GM19467 (cell line): Measurements from ENCODE around the gene SLC9A5.

Source experiments
- ATAC-seq: cut with Tn5 transposase; IDR thresholded peaks from one replicate; pipeline ENCODE4 v1.9.1; 2021; ENCODE audit warnings: mild to moderate bottlenecking, moderate library complexity; ENCODE audit not compliant: unreplicated experiment

The SLC9A5 gene

GRCh38 chr16:67248401-67249177, at the start of gene SLC9A5:
SLC9A5 (plus strand) TSS chr16:67248979; CDS start chr16:67249015, 36 bp downstream.
- ATAC-seq: no peak

- ATAC-seq: no peak
Measured at GRCh38 chr16:67199011-67199807, 49.6 kb upstream of the SLC9A5 start, which contains the start of gene ELMO3. ELMO3 (plus strand) TSS chr16:67199131; CDS start chr16:67199327, 196 bp downstream.

DNA sequence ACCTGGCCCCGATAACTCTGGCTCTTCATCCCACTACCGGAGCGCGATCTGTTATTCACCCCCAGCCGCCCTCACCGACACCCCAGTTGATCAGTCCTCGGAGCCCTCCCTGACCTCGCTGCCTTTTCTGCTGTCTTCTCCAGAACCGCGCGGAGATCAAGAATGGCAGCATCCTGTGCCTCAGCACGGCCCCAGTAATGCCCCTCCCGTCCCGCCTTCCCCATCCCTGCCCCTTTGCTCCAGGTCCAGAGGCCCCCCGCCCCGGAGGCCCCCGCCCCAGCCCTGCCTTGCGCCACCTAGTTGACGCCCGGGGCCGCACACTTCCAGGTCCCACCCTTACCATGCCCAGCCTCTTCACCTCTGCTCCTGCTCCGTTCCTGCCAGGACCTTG, 49.0 kb upstream of the SLC9A5 start:
- ATAC-seq: no peak

DNA sequence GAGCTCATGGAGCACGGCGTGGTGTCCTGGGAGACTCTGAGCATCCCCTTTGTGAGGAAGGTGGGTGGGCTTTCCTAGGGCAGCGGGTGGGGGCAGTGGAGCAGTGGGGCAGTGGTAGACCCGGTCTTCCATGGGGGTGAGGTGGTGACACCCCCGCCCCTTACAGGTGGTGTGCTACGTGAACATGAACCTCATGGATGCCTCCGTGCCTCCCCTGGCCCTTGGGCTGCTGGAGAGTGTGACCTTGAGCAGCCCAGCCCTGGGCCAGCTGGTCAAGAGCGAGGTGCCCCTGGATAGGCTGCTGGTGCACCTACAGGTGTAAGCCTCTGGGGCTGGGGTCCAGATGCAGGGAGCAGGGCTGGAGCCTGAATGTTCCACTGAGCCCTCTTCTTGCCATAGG, 48.3 kb upstream of the SLC9A5 start:
- ATAC-seq: no peak

DNA sequence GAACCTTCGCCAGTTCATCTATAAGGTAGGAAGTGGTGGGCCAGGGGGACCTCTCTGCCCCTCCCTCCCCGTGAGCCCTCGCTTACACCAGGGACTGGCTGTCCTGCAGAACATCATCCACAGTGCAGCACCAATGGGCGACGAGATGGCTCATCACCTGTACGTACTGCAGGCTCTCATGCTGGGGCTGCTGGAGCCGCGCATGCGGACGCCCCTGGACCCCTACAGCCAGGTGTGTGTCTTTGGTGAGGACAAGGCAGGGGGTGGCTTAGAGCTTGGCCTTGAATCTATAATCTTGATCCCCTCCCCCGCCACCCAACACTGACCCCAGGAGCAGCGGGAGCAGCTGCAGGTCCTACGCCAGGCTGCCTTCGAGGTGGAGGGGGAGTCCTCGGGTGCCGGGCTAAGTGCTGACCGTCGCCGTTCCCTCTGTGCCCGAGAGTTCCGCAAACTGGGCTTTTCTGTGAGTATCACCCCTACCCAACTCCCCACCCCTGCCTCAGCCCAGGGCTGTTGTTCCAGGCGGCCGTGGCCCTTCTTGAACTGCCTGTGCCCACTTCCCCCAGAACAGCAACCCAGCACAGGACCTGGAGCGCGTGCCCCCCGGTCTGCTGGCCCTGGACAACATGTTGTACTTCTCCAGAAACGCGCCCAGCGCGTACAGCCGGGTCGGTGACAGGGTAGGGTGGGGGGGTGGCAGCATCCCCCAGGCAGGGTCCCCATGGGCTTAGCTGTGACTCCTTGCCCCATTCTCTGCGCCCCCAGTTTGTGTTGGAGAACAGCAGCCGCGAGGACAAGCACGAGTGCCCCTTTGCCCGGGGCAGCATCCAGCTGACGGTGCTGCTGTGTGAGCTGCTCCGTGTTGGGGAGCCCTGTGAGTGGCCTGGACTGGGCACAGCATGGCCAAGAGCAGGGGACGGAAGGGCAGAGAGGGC, 47.1 kb upstream of the SLC9A5 start:
- no peak for ATAC-seq

DNA sequence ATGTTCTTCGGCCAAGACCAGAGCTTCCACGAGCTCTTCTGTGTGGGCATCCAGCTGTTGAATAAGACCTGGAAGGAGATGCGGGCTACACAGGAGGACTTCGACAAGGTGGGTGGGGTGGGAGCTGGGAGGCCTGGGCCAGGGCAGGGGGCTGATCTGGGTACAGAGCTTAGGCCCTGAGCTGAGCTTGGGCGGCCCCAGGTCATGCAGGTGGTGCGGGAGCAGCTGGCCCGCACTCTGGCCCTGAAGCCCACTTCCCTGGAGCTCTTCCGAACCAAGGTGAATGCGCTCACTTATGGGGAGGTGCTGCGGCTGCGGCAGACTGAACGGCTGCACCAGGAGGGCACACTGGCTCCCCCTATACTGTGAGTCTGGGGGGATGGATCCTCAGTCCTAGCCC, 46.4 kb upstream of the SLC9A5 start:
- no peak for ATAC-seq

DNA sequence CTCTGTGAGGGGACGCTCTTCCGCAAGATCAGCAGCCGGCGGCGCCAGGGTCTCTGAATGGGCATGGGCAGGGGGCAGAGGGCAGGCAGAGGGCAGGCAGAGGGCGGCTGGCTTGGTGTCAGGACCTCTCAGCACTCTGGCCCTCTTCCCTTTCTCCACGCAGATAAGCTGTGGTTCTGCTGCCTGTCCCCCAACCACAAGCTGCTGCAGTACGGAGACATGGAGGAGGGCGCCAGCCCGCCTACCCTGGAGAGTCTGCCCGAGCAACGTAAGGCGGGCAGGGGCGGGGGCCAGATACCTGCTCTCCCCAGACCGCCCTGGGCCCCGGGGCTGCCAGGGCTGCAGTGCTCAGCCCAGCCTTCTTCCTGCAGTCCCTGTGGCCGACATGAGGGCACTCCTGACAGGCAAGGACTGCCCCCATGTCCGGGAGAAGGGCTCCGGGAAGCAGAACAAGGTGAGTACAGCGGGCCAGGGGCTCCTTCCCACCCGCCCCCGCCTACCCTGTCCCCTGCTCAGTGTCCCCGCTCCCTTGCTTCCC, 45.8 kb upstream of the SLC9A5 start:
- ATAC-seq: no peak

DNA sequence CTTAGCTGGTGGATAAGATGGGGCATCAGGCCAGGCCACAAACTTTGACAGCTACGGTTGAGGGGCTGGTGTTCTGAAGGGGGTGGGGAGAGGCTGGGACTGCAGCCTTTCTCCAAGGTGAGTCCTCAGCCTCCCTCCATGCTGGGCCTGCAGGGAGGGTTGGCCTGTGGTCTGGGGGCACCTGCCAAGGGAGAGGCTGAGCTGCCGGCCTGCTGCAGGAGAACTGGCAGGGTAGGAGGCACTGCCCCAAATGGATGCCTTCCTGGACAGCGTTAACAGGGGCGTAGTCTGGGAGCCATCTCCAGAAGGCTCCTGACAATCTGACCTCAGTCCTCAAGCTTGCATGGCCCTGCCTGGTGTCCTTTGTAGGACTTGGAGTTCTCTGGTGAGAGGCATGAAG, 44.7 kb upstream of the SLC9A5 start:
- ATAC-seq: no peak

DNA sequence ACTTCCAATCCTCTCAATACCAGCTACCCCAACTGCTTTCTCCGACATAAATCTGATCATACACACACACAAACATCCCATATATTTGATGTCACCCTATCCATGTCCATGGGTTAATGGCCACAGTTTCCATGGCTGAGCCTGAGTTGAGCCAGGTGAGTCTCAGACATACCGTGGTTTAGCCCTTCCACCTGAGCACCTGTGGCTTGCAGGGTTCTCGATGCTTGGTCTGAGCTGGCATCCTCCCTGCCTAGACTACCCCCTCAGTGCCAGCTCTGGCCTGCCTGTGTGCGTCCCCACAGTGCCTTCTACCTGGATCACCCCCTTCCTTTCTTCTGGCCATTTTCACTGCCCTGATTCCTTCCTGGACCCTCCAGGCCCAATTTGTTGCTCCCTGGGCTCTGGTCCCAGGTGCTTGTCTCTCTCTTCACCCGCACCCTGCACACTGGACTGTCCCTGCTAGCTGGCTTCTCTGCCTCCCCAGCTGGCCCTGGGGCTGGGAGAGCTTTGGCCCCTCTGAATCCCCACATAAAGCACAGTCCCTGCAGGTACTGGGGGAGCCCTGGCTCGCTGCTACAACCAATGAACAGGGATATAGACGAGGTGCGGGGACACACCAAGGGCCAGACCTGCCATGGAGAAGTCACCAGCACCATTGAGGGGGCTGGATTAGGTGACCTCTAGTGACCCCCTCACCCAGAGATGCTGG, 42.5 kb upstream of the SLC9A5 start:
- ATAC-seq: no peak

- no peak for ATAC-seq
Measured at GRCh38 chr16:67206838-67207248, 41.9 kb upstream of the SLC9A5 start.

- ATAC-seq: no peak
Measured at GRCh38 chr16:67207249-67208091, 41.3 kb upstream of the SLC9A5 start.

DNA sequence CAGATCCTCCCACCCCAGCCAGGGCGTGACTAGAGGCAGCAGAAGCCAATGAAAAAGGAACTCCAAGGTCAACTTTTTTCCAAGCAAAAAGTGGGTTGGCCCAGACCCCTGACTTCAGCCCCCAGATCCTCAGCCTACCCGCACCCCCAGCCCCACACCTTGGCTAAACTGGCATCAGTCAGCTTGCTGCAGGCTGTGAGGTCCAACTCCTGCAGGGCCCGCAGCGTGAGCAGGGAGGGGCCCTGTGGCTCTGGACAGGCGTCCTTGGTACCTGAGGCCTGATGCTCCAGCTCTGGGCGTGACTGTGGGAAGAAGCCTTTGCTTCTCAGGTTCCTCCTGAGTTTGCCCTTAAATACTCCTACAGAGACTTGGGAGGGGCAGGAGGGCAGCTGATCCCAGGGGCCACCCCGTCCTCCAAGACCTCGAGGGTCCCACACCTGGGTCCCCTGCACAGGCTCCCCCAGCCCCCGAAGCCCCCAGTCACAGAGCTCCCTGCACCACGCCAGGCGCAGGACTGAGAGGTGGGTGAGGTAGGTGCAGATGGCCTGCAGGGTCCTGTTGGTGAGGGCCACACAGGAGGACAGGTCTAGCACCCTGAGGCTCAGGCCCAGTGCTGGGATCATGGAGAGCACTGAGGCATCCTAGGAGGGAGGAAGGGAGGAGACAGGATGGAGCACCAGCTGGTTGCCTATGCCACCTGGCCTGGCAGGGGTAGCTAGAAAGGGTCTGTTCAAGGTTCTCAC, 40.5 kb upstream of the SLC9A5 start:
- no peak for ATAC-seq

DNA sequence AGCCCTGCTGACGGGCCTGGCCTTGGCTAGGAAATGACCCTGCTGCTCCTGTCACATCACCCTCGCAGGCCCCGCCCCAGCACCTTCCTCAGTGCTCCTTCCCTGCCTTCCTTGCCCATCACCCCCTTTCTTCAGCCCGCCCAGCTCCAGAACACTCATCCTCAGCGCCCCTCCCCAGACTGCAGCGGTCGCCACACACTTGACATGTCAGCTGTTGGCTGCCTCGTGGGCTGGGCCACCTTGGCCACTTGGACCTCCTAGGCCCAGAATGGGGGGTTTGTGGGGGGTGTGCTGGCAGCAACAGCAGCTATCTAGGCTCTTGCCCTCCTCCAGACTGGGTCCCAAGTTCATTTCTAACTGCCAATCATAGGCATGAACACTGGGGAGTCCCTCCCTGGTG, 39.2 kb upstream of the SLC9A5 start:
- ATAC-seq: no peak

DNA sequence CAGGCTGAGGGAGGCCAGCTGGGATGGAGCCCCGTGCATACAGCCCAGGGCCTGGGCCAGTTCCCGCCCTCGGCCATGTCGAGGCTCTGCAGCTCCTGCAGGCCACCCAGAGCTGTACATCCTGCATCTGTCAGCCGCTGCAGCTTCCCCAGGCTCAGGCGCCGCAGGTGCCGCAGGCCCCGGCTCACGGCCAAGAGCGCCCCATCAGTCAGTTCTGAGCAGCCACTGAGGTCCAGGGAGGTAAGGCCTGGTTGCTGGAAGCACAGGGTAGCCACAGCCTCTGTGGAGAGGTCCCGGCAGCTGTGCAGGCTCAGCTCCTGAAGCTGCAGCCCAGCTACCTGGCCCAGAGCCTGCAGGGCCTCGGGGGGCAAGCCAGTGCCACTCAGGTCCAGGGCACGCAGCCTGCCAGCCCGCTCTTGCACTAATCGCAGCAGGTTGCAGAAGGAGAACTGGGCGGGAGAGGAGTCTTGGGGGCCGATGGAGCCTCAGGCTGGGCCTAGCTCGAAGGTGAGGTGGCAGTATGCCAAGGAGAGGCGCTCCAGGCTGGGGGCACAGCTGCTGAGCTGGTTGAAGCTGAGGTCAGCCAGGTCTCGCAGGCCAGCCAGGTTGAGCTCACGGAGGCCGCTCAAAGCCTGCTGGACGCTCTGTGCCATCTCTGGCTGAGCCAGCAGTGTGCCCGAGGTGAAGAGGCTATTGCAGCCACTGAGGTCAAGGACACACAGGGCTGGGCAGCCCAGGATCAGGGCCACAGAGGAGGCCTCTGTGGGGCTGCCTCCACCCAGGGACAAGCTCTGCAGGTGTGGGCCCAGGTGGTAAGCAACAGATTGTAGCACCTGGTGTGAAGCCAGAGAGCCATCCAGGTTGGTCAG, 38.5 kb upstream of the SLC9A5 start:
- no peak for ATAC-seq

DNA sequence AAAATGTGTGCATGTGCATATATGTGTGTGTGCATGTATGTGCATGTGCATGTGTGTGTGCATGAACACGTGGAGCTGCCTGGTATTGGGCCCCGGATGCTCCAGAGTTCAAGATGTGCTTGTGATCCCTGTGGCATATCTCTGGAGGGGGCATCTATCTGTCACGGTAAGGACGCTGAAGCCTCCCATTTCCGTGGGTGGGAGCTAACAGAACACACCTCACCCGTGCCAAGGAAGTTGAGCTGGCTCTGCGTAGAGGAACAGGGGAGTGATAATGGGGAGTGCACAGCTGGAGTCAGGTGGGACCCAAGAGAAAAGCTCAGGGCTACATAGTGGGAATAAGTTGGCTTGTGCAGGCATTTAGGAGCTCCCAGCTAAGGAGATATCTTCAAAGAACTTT, 37.1 kb upstream of the SLC9A5 start:
- ATAC-seq: no peak

GRCh38 chr16:67212766-67213165, 36.0 kb upstream of the SLC9A5 start:
- ATAC-seq: no peak

DNA sequence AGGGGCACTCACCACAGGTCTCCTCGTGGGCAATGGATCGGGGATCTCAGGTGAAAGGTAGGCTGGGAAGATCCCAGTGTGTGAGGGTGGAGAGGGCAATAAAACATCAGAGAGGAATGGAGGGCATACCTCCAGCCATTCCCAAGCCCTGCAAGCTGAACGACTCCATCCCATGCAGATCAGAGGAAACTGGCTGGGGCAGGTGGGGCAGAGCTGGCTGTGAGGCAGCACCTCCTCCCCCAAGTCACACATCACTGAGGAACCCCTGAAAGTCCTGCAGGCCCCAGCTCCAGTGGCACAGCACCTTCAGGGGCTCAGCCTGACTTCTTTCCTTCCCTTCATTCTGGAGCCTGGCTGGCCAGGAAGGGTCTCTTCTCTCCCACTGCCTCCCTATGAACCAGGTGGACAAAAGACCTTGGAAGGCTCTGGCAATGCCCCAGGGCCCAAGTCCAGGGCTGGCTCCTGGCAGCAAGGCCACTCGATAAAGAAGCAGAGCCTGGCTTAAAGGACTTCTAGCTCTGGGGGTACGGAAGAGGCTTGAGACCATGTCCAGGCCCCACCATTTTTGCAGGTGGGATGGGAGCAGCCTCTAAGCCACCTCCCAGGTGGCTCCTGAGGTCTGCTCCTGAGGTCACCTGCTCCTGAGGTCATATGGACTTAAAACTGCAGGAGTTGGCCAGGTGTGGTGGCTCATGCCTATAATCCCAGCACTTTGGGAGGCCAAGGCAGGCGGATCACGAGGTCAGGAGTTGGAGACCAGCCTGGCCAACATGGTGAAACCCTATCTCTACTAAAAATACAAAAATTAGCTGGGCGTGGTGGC, 35.4 kb upstream of the SLC9A5 start:
- ATAC-seq: no peak
